Mononuclear cell (primary cell): ENCODE measurements around the gene PCDH9. TPM values are rescaled to one million over a fixed set of nuclear protein-coding genes. Genes with fewer than 3 reads are reported as not detected.

Experiments used
- H3K27me3 ChIP-seq: 2 replicates; pipeline ENCODE4 v1.6.0; 2011; ENCODE audit warnings: low read length, control low read depth; ENCODE audit not compliant: insufficient read depth
- H3K4me1 ChIP-seq: 2 replicates; pipeline ENCODE4 v1.5.1; 2011; ENCODE audit warnings: mild to moderate bottlenecking, low read length, control low read depth; ENCODE audit not compliant: insufficient read depth
- H3K4me3 ChIP-seq: 2 replicates; pipeline ENCODE4 v1.5.1; 2011; ENCODE audit warnings: mild to moderate bottlenecking, low read length, moderate library complexity
- H3K9me3 ChIP-seq: 2 replicates; pipeline ENCODE4 v1.5.1; 2011; ENCODE audit warnings: low read depth, mild to moderate bottlenecking, control low read depth, low read length
- total RNA-seq: library from RNA; depleted of rRNA; stranded (reverse); fragments of >200 nt; gene quantifications from one replicate; pipeline ENCODE4 v1.2.3, GENCODE V29; 2012

The PCDH9 gene
- total RNA-seq, 1 donor: 1.5 TPM

- H3K9me3 ChIP-seq: no peaks in the 10 kb centered on the region
- H3K4me1 ChIP-seq: no peaks in the 10 kb centered on the region
- no peak overlapping the region for H3K4me3 ChIP-seq
- no peaks in the 10 kb centered on the region for H3K27me3 ChIP-seq
Measured at GRCh38 chr13:66409542-66409941, 820.6 kb downstream of the PCDH9 start.

- Histone ChIP-seq H3K9me3 (no peaks in the 10 kb centered on the region), H3K4me1 (no peaks in the 10 kb centered on the region), H3K4me3 (no peak overlapping the region), H3K27me3 (no peaks in the 10 kb centered on the region)
Measured at GRCh38 chr13:66407128-66407527, 823.0 kb downstream of the PCDH9 start.

GRCh38 chr13:66405908-66406802, 824.0 kb downstream of the PCDH9 start:
- no peaks in the 10 kb centered on the region for H3K27me3 ChIP-seq
- no peak overlapping the region for H3K4me3 ChIP-seq
- no peaks in the 10 kb centered on the region for H3K9me3 ChIP-seq
- no peaks in the 10 kb centered on the region for H3K4me1 ChIP-seq

- H3K9me3 ChIP-seq: no peaks in the 10 kb centered on the region
- H3K4me3 ChIP-seq: no peak overlapping the region
- no peaks in the 10 kb centered on the region for H3K27me3 ChIP-seq
- H3K4me1 ChIP-seq: no peaks in the 10 kb centered on the region
Measured at GRCh38 chr13:66402546-66402945, 827.6 kb downstream of the PCDH9 start.

GRCh38 chr13:66402066-66402465, 828.1 kb downstream of the PCDH9 start:
- Histone ChIP-seq H3K4me3 (no peak overlapping the region), H3K27me3 (no peaks in the 10 kb centered on the region), H3K9me3 (no peaks in the 10 kb centered on the region), H3K4me1 (no peaks in the 10 kb centered on the region)

GRCh38 chr13:66400292-66400691, 829.8 kb downstream of the PCDH9 start:
- no peaks in the 10 kb centered on the region for H3K27me3 ChIP-seq

GRCh38 chr13:66399873-66400272, 830.3 kb downstream of the PCDH9 start:
- no peak overlapping the region for H3K4me3 ChIP-seq
- no peaks in the 10 kb centered on the region for H3K27me3 ChIP-seq
- H3K9me3 ChIP-seq: no peaks in the 10 kb centered on the region
- H3K4me1 ChIP-seq: no peaks in the 10 kb centered on the region

More at GRCh38 chr13:66400292-66400691, 829.8 kb downstream of the PCDH9 start:
- H3K4me3 ChIP-seq: no peak overlapping the region
- H3K4me1 ChIP-seq: no peaks in the 10 kb centered on the region
- no peaks in the 10 kb centered on the region for H3K9me3 ChIP-seq

- Histone ChIP-seq H3K9me3 (no peaks in the 10 kb centered on the region), H3K4me3 (no peak overlapping the region), H3K4me1 (no peaks in the 10 kb centered on the region), H3K27me3 (no peaks in the 10 kb centered on the region)
Measured at GRCh38 chr13:66397133-66397532, 833.0 kb downstream of the PCDH9 start.

GRCh38 chr13:66391322-66391721, 838.8 kb downstream of the PCDH9 start:
- Histone ChIP-seq H3K27me3 (no peaks in the 10 kb centered on the region), H3K9me3 (no peaks in the 10 kb centered on the region), H3K4me3 (no peak overlapping the region), H3K4me1 (no peaks in the 10 kb centered on the region)

- no peaks in the 10 kb centered on the region for H3K9me3 ChIP-seq
- no peaks in the 10 kb centered on the region for H3K27me3 ChIP-seq
- no peaks in the 10 kb centered on the region for H3K4me1 ChIP-seq
Measured at GRCh38 chr13:66378894-66379293, 851.2 kb downstream of the PCDH9 start.

GRCh38 chr13:66377569-66377968, 852.6 kb downstream of the PCDH9 start:
- Histone ChIP-seq H3K4me1 (no peaks in the 10 kb centered on the region), H3K27me3 (no peaks in the 10 kb centered on the region), H3K9me3 (no peaks in the 10 kb centered on the region), H3K4me3 (no peak overlapping the region)

More at GRCh38 chr13:66378894-66379293, 851.2 kb downstream of the PCDH9 start:
- H3K4me3 ChIP-seq: no peak overlapping the region

- no peaks in the 10 kb centered on the region for H3K9me3 ChIP-seq
- no peaks in the 10 kb centered on the region for H3K27me3 ChIP-seq
- H3K4me3 ChIP-seq: no peak overlapping the region
- no peaks in the 10 kb centered on the region for H3K4me1 ChIP-seq
Measured at GRCh38 chr13:66375756-66376155, 854.4 kb downstream of the PCDH9 start.

GRCh38 chr13:66369666-66370065, 860.5 kb downstream of the PCDH9 start:
- Histone ChIP-seq H3K27me3 (no peaks in the 10 kb centered on the region), H3K4me3 (no peak overlapping the region)

GRCh38 chr13:66367356-66367755, 862.8 kb downstream of the PCDH9 start:
- Histone ChIP-seq H3K9me3 (no peaks in the 10 kb centered on the region), H3K4me3 (no peak overlapping the region), H3K27me3 (no peaks in the 10 kb centered on the region), H3K4me1 (no peaks in the 10 kb centered on the region)

More at GRCh38 chr13:66369666-66370065, 860.5 kb downstream of the PCDH9 start:
- Histone ChIP-seq H3K4me1 (no peaks in the 10 kb centered on the region), H3K9me3 (no peaks in the 10 kb centered on the region)

GRCh38 chr13:66365101-66365500, 865.0 kb downstream of the PCDH9 start:
- Histone ChIP-seq H3K27me3 (no peaks in the 10 kb centered on the region), H3K9me3 (no peaks in the 10 kb centered on the region), H3K4me3 (no peak overlapping the region), H3K4me1 (no peaks in the 10 kb centered on the region)

GRCh38 chr13:66364346-66364745, 865.8 kb downstream of the PCDH9 start:
- H3K4me1 ChIP-seq: no peaks in the 10 kb centered on the region
- no peaks in the 10 kb centered on the region for H3K9me3 ChIP-seq
- H3K4me3 ChIP-seq: no peak overlapping the region
- H3K27me3 ChIP-seq: no peaks in the 10 kb centered on the region
